Measurements from ENCODE around the gene MECR. TPM values are rescaled to one million over a fixed set of nuclear protein-coding genes. Genes with fewer than 3 reads are reported as not detected.

MECR gene
- total RNA-seq, 1 donor from 2014 or later: 22.5 TPM

DNA sequence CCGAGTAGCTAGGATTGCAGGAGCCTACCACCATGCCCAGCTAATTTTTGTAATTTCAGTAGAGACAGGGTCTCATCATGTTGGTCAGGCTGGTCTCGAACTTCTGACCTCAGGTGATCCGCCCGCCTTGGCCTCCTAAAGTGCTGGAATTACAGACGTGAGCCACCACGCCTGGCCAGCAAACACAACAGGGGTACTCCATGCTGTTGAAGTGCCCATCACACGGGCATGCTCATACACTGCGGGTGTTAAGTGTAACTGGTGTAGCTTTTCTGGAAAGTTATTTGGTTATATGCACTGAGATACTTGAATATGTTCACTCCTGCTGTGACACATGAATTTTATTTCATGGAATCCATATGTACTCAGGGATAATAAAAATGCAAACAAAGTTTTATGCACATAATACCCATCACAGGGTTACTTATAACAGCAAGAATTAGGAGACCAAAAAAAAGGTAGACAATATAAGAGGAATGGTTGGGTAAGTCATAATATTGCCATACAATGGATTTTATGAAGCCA is 58.3 kb downstream of the MECR start:
- TF ChIP-seq, protein P1, sequence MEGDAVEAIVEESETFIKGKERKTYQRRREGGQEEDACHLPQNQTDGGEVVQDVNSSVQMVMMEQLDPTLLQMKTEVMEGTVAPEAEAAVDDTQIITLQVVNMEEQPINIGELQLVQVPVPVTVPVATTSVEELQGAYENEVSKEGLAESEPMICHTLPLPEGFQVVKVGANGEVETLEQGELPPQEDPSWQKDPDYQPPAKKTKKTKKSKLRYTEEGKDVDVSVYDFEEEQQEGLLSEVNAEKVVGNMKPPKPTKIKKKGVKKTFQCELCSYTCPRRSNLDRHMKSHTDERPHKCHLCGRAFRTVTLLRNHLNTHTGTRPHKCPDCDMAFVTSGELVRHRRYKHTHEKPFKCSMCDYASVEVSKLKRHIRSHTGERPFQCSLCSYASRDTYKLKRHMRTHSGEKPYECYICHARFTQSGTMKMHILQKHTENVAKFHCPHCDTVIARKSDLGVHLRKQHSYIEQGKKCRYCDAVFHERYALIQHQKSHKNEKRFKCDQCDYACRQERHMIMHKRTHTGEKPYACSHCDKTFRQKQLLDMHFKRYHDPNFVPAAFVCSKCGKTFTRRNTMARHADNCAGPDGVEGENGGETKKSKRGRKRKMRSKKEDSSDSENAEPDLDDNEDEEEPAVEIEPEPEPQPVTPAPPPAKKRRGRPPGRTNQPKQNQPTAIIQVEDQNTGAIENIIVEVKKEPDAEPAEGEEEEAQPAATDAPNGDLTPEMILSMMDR (IDR thresholded peaks at IDR 0.05): no peak
- peak; percentile 38 for DNase-seq (ENCODE audit: extremely low spot score, unreplicated experiment)
- H3K27me3 Mint-ChIP-seq (ENCODE audit: unreplicated experiment): no peaks in the 10 kb centered on the region
- no peaks in the 10 kb centered on the region for H3K9me3 Mint-ChIP-seq (ENCODE audit: unreplicated experiment)
- H3K36me3 Mint-ChIP-seq (ENCODE audit: unreplicated experiment): peaks cover 18% of the 10 kb centered on the region
- H3K27ac Mint-ChIP-seq (ENCODE audit: unreplicated experiment): no peak overlapping the region
- H3K4me3 Mint-ChIP-seq (ENCODE audit: unreplicated experiment): no peak overlapping the region
- peaks cover 46% of the 10 kb centered on the region for H3K4me1 Mint-ChIP-seq (ENCODE audit: unreplicated experiment)

DNA sequence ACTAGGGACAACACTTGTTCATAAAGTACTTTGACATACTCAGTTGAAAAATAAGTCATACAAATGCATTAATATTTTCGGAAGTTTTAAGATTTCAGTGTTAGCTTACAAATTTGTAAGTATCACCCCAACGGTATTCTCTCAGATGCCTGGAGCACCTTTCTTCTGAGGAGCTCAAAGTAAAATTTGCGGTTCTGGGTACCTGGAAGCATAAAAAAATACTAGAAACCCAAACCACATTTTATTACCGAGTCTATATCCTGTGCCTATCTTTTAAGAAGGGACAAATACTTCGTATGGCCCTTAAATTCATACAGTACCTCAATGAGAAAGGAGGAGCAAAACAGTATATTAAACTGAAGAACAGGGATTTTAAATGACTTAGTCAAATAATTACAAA is 59.2 kb downstream of the MECR start:
- Mint-ChIP-seq H3K27ac (ENCODE audit: unreplicated experiment) (peak overlapping the region; percentile 72), H3K4me1 (ENCODE audit: unreplicated experiment) (peaks cover 39% of the 10 kb centered on the region), H3K36me3 (ENCODE audit: unreplicated experiment) (peaks cover 23% of the 10 kb centered on the region), H3K9me3 (ENCODE audit: unreplicated experiment) (no peaks in the 10 kb centered on the region), H3K27me3 (ENCODE audit: unreplicated experiment) (no peaks in the 10 kb centered on the region), H3K4me3 (ENCODE audit: unreplicated experiment) (no peak overlapping the region)
- TF ChIP-seq, protein P1 (IDR thresholded peaks at IDR 0.05): no peak
- no peak for DNase-seq (ENCODE audit: extremely low spot score, unreplicated experiment)

DNA sequence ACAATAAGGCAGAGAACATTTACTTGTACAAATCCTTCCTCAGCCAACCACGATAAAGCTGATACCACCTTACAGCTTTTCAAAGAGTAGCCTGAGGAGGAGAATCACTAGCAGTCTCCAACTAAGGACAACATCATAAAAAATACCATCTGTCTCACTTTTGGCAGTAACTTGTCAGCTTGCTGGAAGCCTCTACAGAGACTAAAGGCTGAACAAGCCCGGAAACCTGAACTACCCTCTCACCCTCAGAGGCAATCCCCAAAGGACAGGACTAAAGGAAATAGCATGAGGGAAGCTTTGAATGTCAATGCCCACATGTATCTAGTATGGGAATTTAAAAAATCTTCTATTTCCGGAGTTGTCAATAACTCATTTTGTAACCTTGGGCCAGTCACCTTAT is 59.6 kb downstream of the MECR start:
- peaks cover 38% of the 10 kb centered on the region for H3K4me1 Mint-ChIP-seq (ENCODE audit: unreplicated experiment)
- H3K27me3 Mint-ChIP-seq (ENCODE audit: unreplicated experiment): no peaks in the 10 kb centered on the region
- no peak for DNase-seq (ENCODE audit: extremely low spot score, unreplicated experiment)
- no peak overlapping the region for H3K4me3 Mint-ChIP-seq (ENCODE audit: unreplicated experiment)
- TF ChIP-seq, protein P1 (IDR thresholded peaks at IDR 0.05): no peak
- no peaks in the 10 kb centered on the region for H3K9me3 Mint-ChIP-seq (ENCODE audit: unreplicated experiment)
- peak overlapping the region; percentile 72 for H3K27ac Mint-ChIP-seq (ENCODE audit: unreplicated experiment)
- H3K36me3 Mint-ChIP-seq (ENCODE audit: unreplicated experiment): peaks cover 23% of the 10 kb centered on the region

DNA sequence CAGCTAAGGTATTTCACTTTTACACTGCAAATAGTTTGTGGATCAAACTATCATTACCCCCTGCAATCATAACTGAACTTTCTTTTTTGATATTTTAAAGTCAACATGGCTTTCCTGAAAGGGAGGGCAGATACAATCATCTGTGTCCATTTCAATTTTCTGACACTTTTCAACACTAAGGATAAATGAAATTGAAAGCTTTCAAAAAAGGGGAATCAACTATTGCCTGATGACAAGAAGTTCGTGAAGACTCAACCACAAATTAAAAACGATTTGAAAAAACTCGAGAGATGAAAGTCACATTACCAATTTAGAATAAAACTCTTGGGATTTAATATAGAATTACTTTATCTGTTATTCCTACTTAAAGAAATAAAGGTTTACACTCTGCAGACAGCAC is 60.8 kb downstream of the MECR start:
- Mint-ChIP-seq H3K4me3 (ENCODE audit: unreplicated experiment) (no peak overlapping the region), H3K9me3 (ENCODE audit: unreplicated experiment) (no peaks in the 10 kb centered on the region), H3K4me1 (ENCODE audit: unreplicated experiment) (peaks cover 38% of the 10 kb centered on the region), H3K27me3 (ENCODE audit: unreplicated experiment) (no peaks in the 10 kb centered on the region), H3K27ac (ENCODE audit: unreplicated experiment) (peak overlapping the region; percentile 14), H3K36me3 (ENCODE audit: unreplicated experiment) (peaks cover 29% of the 10 kb centered on the region)
- TF ChIP-seq, protein P1 (IDR thresholded peaks at IDR 0.05): no peak
- no peak for DNase-seq (ENCODE audit: extremely low spot score, unreplicated experiment)

DNA sequence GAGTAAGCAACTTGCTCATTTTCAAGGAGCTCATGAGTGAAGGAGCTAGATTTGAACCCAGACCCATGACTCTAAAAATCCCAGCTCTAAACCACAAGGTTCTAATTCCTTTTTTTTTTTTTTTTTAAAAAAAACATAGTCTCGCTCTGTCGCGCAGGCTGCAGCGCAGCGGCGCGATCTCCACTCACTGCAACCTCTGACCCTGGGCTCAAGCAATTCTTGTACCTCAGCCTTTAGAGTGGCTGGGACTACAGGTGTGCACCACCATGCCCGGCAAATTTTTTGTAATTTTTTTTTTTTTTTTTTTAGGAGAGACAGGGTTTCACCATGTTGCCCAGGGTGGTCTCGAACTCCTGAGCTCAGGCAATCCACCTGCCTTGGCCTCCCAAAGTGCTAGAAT is 62.8 kb downstream of the MECR start:
- TF ChIP-seq, protein P1 (IDR thresholded peaks at IDR 0.05): no peak
- no peak overlapping the region for H3K4me3 Mint-ChIP-seq (ENCODE audit: unreplicated experiment)

More for the DNA sequence above, 62.8 kb downstream of the MECR start:
- H3K9me3 Mint-ChIP-seq (ENCODE audit: unreplicated experiment): no peaks in the 10 kb centered on the region
- H3K27ac Mint-ChIP-seq (ENCODE audit: unreplicated experiment): no peak overlapping the region
- peaks cover 33% of the 10 kb centered on the region for H3K36me3 Mint-ChIP-seq (ENCODE audit: unreplicated experiment)
- no peak for DNase-seq (ENCODE audit: extremely low spot score, unreplicated experiment)
- H3K4me1 Mint-ChIP-seq (ENCODE audit: unreplicated experiment): peaks cover 38% of the 10 kb centered on the region
- H3K27me3 Mint-ChIP-seq (ENCODE audit: unreplicated experiment): no peaks in the 10 kb centered on the region

Data from osteocyte (in vitro differentiated cells).